Brain microvascular endothelial cell (primary cell): ENCODE data around the gene CAPN13.

ENCODE experiments used
- DNase-seq: peaks from one replicate; pipeline ENCODE4 v3.0.0-alpha.2; 2020
- H3K27ac ChIP-seq: fragments of 250-450 bp; sonication (Bioruptor Pico); 2 replicates; pipeline ENCODE4 v1.5.1; 2020; ENCODE audit warnings: mild to moderate bottlenecking, moderate library complexity
- H3K27me3 ChIP-seq: fragments of 250-450 bp; sonication (Bioruptor Pico); replicated peaks from 2 replicates; pipeline ENCODE4 v1.5.1; 2020; ENCODE audit warnings: mild to moderate bottlenecking
- H3K36me3 ChIP-seq: fragments of 250-450 bp; sonication (Bioruptor Pico); replicated peaks from 2 replicates; pipeline ENCODE4 v1.5.1; 2020; ENCODE audit warnings: mild to moderate bottlenecking
- H3K4me3 ChIP-seq: 2 replicates; pipeline ENCODE4 v1.5.1; 2011; ENCODE audit warnings: low read depth, mild to moderate bottlenecking, control low read depth, low read length, moderate library complexity
- in situ Hi-C: cut with HindIII; loops from 2 replicates; pipeline ENCODE4 v1.10.0; 2017; ENCODE audit warnings: low sequenced_read_pairs, low pct_ligation_motif_present
- TF ChIP-seq, protein P1 (sequence below): IDR thresholded peaks from 2 replicates; pipeline ENCODE4 v1.5.1; 2011; ENCODE audit warnings: low read depth, mild to moderate bottlenecking, moderate library complexity, low read length, control low read depth, inconsistent platforms; ENCODE audit errors: missing control alignments

CAPN13 gene

GRCh38 chr2:30677861-30678385, 129.3 kb downstream of the CAPN13 start:
- Histone ChIP-seq H3K27me3 (no peaks in the 10 kb centered on the region), H3K4me3 (no peak overlapping the region), H3K36me3 (no peaks in the 10 kb centered on the region), H3K27ac (no peak overlapping the region)
- in situ Hi-C loops = no loop called here
- DNase-seq = no peak
- TF ChIP-seq, protein P1, sequence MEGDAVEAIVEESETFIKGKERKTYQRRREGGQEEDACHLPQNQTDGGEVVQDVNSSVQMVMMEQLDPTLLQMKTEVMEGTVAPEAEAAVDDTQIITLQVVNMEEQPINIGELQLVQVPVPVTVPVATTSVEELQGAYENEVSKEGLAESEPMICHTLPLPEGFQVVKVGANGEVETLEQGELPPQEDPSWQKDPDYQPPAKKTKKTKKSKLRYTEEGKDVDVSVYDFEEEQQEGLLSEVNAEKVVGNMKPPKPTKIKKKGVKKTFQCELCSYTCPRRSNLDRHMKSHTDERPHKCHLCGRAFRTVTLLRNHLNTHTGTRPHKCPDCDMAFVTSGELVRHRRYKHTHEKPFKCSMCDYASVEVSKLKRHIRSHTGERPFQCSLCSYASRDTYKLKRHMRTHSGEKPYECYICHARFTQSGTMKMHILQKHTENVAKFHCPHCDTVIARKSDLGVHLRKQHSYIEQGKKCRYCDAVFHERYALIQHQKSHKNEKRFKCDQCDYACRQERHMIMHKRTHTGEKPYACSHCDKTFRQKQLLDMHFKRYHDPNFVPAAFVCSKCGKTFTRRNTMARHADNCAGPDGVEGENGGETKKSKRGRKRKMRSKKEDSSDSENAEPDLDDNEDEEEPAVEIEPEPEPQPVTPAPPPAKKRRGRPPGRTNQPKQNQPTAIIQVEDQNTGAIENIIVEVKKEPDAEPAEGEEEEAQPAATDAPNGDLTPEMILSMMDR = no peak

GRCh38 chr2:30677231-30677630, 130.0 kb downstream of the CAPN13 start:
- Histone ChIP-seq H3K36me3 (no peaks in the 10 kb centered on the region), H3K27ac (no peak overlapping the region), H3K4me3 (no peak overlapping the region), H3K27me3 (no peaks in the 10 kb centered on the region)
- DNase-seq = no peak
- in situ Hi-C loops = no loop called here
- TF ChIP-seq, protein P1 = no peak

DNA sequence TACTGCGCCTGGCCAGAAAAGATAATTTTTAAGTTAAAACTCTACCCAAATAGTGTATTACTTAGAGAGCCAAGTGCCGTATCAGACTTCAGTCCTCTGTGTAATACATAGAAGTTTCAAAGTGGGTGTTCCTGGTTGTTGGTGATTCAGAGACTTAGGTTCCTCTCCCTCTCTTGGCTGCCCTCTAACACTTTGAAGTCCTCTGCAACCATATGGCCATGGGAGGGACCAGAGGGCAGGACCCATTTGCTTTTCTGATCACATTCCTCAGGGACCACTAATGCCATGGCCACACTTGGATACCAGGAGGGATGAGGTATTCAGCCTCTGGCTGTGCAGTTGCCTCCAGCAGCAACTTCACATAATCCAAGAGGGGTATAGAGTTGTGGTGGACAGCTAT, 131.5 kb downstream of the CAPN13 start:
- no peak for DNase-seq
- H3K27ac ChIP-seq = no peak overlapping the region
- TF ChIP-seq, protein P1 = no peak
- in situ Hi-C loops = no loop called here
- no peaks in the 10 kb centered on the region for H3K36me3 ChIP-seq
- H3K4me3 ChIP-seq = no peak overlapping the region
- H3K27me3 ChIP-seq = no peaks in the 10 kb centered on the region

- no peak overlapping the region for H3K4me3 ChIP-seq
- H3K27ac ChIP-seq = no peak overlapping the region
- no peaks in the 10 kb centered on the region for H3K36me3 ChIP-seq
- in situ Hi-C loops = no loop called here
- DNase-seq = no peak
- H3K27me3 ChIP-seq = no peaks in the 10 kb centered on the region
- TF ChIP-seq, protein P1 = no peak
These were observed 134.1 kb downstream of the CAPN13 start for GRCh38 chr2:30673127-30673526.
